GM12873 (cell line): ENCODE results near the gene CCL25.

Experiments
- TF ChIP-seq, protein P1 (sequence below): IDR thresholded peaks from 2 replicates; pipeline ENCODE4 v1.5.1; 2012; ENCODE audit warnings: low read depth, mild to moderate bottlenecking, moderate library complexity, low read length, control low read depth; ENCODE audit not compliant: insufficient read depth; ENCODE audit errors: missing control alignments

CCL25 gene

GRCh38 chr19:8097681-8098567, 45.4 kb downstream of the CCL25 start:
- TF ChIP-seq, protein P1, sequence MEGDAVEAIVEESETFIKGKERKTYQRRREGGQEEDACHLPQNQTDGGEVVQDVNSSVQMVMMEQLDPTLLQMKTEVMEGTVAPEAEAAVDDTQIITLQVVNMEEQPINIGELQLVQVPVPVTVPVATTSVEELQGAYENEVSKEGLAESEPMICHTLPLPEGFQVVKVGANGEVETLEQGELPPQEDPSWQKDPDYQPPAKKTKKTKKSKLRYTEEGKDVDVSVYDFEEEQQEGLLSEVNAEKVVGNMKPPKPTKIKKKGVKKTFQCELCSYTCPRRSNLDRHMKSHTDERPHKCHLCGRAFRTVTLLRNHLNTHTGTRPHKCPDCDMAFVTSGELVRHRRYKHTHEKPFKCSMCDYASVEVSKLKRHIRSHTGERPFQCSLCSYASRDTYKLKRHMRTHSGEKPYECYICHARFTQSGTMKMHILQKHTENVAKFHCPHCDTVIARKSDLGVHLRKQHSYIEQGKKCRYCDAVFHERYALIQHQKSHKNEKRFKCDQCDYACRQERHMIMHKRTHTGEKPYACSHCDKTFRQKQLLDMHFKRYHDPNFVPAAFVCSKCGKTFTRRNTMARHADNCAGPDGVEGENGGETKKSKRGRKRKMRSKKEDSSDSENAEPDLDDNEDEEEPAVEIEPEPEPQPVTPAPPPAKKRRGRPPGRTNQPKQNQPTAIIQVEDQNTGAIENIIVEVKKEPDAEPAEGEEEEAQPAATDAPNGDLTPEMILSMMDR, result no peak

- TF ChIP-seq, protein P1, result no peak
Measured at GRCh38 chr19:8101311-8101710, 48.8 kb downstream of the CCL25 start.

DNA sequence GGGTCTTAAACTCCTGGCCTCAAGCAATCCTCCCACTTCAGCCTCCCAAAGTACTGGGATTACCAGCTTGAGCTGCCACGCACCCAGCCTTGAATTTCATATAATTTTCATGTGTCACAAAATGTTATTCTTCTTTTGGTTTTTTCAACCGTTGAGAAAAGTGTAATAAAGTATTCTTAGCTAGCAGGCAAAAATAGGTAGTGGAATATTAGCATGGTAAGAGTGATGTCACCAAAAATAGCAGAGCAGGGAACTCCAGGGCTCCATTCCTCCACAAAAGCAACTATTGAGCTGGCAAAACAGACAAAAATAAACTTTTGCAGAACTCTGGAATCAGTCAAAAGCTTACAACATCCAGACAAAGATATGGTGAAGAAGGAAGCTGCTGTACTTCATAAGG, 52.9 kb downstream of the CCL25 start:
- TF ChIP-seq, protein P1, result no peak

DNA sequence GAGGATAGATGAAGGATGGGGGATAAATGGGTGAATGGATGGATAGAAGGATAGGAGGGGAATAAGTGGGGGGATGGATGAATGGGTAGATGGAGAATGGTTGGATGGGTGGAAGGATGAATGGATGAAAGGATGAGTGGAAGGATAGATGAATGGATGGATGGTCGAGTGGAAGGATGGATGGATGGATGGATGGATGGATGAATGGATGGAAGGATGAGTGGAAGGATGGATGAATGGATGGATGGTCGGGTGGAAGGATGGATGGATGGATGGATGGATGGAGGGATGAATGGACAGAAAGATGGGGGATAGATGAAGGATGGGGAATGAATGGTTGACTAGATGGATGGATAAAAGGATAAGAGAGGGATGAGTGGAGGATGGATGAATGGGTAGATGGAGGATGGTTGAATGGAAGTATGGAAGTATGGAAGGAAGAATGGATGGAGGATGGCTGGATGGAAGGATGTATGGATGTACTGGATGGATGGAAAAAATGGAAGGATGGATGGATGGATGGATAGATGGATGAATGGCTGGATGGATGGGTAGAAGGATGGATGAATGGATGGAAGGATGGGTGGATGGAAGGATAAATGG, 54.8 kb downstream of the CCL25 start:
- TF ChIP-seq, protein P1, result no peak

DNA sequence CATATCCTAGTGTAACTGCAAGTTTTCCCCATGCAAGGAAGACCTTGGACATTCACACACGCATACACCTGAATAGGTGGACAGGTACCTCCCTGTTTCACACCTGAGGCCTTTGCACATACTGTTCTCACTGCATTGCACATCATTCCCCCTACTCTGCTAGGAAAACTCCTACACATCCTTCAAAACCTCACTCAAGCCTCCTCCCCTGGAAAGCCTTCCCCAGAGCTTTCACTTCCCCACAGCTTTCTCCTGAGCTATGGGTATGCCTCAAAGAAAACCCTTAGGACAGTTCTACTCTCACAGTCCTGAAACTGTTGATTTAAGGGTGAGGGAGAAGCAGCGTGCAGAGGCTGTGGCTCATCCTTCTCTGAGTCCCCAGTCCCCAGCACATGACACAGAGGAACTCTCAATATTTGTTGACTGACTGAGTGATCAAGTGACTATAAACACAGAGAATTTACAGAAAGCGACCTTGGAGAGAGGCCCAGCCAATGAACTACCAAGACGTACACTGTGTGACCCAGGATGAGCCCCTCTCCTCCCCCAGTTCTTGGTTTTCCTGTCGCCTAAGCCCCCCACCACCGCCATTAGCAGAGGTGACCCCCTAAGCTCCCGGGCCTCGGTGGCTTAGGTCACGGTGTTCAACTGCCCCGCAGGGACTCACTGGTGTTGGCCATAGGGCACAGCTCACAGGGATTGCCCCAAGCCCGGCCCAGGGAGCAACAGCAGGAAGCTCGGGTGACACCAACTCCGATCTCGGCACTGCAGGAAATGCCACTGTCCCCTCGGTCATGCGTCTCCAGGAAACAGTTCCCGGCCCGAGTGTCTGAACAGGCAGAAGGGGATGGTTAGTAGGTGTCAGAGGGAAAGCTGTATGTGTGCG, 56.2 kb downstream of the CCL25 start:
- TF ChIP-seq, protein P1, result no peak

- TF ChIP-seq, protein P1, result no peak
Measured at GRCh38 chr19:8109455-8109854, 56.9 kb downstream of the CCL25 start.
